GM19395 (cell line): ENCODE data around the gene FAM219A.

Experiments
- ATAC-seq: cut with Tn5 transposase; IDR thresholded peaks from one replicate; pipeline ENCODE4 v1.9.1; 2021; ENCODE audit warnings: mild to moderate bottlenecking, moderate library complexity; ENCODE audit not compliant: unreplicated experiment

The FAM219A gene

GRCh38 chr9:34403554-34404380 lies 54.6 kb downstream of the FAM219A start:
- no peak for ATAC-seq

- no peak for ATAC-seq
Observed at GRCh38 chr9:34400686-34401602, 57.4 kb downstream of the FAM219A start.

GRCh38 chr9:34400275-34400674 lies 58.1 kb downstream of the FAM219A start:
- ATAC-seq, result no peak

DNA sequence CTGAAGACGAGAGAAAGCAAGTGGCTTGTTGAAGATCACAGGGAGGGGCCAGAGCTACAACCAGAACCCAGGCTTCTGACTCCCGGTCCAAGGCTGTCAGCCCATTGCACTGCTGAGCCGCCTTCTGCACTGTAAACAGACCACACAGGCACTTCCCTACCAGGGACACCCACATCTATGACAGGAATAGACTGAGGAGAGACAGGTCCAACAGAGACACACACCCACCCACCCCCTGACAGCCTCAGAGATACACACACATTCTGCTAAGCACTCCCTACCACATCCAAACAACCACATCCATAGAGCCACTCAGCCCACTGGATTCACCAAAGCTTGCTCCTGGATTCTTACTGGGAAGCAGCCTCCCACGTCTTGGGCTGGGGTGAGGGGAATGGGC lies 58.6 kb downstream of the FAM219A start:
- no peak for ATAC-seq

DNA sequence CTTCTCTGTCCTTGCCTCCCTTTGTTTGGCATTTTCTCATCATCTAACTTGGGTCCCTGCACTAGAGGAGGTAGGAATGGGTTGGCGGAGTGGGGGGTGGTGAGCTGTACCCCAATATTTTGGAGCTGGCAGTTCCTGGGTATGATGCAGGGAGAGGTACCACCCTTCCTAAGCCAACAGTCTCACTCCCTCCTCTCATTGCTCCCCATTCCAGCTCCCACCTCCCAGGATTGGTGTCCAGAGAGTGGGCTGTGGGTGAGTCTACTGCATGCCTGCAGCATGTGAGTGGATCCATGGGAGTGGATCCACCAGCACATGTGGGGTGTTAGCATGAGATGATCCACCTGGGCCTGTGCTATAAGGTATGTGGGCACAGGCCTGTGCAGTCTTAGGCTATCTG lies 59.5 kb downstream of the FAM219A start:
- ATAC-seq, result no peak

GRCh38 chr9:34396276-34397214 lies 61.8 kb downstream of the FAM219A start:
- no peak for ATAC-seq

- ATAC-seq, result no peak
Observed at GRCh38 chr9:34392511-34392910, 65.9 kb downstream of the FAM219A start.

GRCh38 chr9:34387239-34387638 lies 71.1 kb downstream of the FAM219A start:
- no peak for ATAC-seq

DNA sequence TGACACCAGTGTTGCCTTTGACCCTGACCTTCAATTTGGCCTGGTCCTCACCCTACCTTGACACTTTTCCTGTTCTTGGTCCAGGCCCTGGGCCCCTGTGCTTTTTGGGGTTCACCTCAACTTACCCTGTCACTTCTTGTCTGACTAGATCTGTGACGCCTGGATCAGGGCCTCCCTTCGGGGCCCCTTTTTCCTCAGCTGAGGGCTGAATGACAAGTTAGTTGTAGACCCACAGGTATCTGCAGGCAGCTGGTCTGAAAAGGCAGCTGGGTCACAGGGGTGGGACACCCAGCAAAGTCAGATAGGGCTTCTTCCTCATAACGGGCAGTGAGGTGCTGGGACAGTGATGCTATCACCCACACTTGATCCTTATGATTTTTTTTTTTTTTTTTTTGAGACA lies 71.7 kb downstream of the FAM219A start:
- ATAC-seq, result no peak

GRCh38 chr9:34385561-34386230 lies 72.7 kb downstream of the FAM219A start:
- no peak for ATAC-seq

- ATAC-seq, result no peak
Observed at GRCh38 chr9:34384368-34385165, 73.8 kb downstream of the FAM219A start.

- ATAC-seq, result no peak
Observed at GRCh38 chr9:34383904-34384303, 74.5 kb downstream of the FAM219A start.

- ATAC-seq, result no peak
Observed at GRCh38 chr9:34382879-34383278, 75.5 kb downstream of the FAM219A start.

DNA sequence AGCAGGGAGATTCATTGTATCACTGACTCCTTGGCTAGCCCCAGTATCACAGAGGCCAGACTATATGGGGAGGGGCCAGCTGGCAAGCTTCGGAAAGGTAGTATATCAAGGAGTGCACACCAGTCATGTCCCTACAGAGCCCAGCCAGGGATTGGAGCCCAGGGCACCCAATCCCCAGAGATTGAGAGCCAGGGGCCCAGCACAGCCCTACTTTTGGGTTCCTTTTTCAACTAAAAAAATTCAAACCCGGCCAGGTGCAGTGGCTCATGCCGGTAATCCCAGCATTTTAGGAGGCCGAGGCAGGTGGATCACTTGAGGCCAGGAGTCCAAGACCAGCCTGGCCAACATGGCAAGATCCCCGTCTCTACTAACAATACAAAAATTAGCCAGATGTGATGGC lies 76.3 kb downstream of the FAM219A start:
- ATAC-seq, result no peak

GRCh38 chr9:34381323-34381722 lies 77.0 kb downstream of the FAM219A start:
- no peak for ATAC-seq

GRCh38 chr9:34380511-34381315 lies 77.7 kb downstream of the FAM219A start:
- ATAC-seq, result no peak

- ATAC-seq, result no peak
Observed at GRCh38 chr9:34380034-34380510, 78.3 kb downstream of the FAM219A start.

- ATAC-seq, result peak; percentile 39
Observed at GRCh38 chr9:34379334-34380033, 78.9 kb downstream of the FAM219A start.
